HUES48 (cell line): ENCODE results near the gene DNAJC25.
A peak's percentile ranks its signal among the peaks of the same experiment; 100 is the strongest.

Experiments
- H3K27ac ChIP-seq: one replicate; pipeline ENCODE4 v1.7.0; 2013; ENCODE audit warnings: low read depth, low read length, inconsistent platforms
- H3K27me3 ChIP-seq: 2 replicates; pipeline ENCODE4 v1.6.1; 2013; ENCODE audit warnings: mild to moderate bottlenecking, low read length; ENCODE audit not compliant: control insufficient read depth, insufficient read depth
- H3K36me3 ChIP-seq: 2 replicates; pipeline ENCODE4 v1.6.1; 2013; ENCODE audit warnings: low read length; ENCODE audit not compliant: control insufficient read depth, insufficient read depth
- H3K4me1 ChIP-seq: 2 replicates; pipeline ENCODE4 v1.6.1; 2013; ENCODE audit warnings: mild to moderate bottlenecking, low read length; ENCODE audit not compliant: control insufficient read depth, insufficient read depth
- H3K4me3 ChIP-seq: 2 replicates; pipeline ENCODE4 v1.5.1; 2013; ENCODE audit warnings: mild to moderate bottlenecking, low read depth, low read length
- H3K9ac ChIP-seq: 2 replicates; pipeline ENCODE4 v1.6.1; 2013; ENCODE audit warnings: mild to moderate bottlenecking, low read depth, low read length, moderate library complexity
- H3K9me3 ChIP-seq: 2 replicates; pipeline ENCODE4 v1.6.1; 2013; ENCODE audit warnings: low read length; ENCODE audit not compliant: control insufficient read depth, insufficient read depth

The DNAJC25 gene

GRCh38 chr9:111646417-111646816, 15.3 kb downstream of the DNAJC25 start:
- H3K4me1 ChIP-seq: no peaks in the 10 kb centered on the region
- H3K9ac ChIP-seq: no peak overlapping the region
- H3K36me3 ChIP-seq: peaks cover 62% of the 10 kb centered on the region
- H3K27me3 ChIP-seq: no peaks in the 10 kb centered on the region
- H3K27ac ChIP-seq: no peak overlapping the region
- H3K4me3 ChIP-seq: no peak overlapping the region
- no peaks in the 10 kb centered on the region for H3K9me3 ChIP-seq

- no peak overlapping the region for H3K27ac ChIP-seq
- H3K4me1 ChIP-seq: no peaks in the 10 kb centered on the region
- no peaks in the 10 kb centered on the region for H3K9me3 ChIP-seq
- no peak overlapping the region for H3K4me3 ChIP-seq
- peaks cover 62% of the 10 kb centered on the region for H3K36me3 ChIP-seq
- H3K27me3 ChIP-seq: no peaks in the 10 kb centered on the region
- H3K9ac ChIP-seq: no peak overlapping the region
Measured at GRCh38 chr9:111648066-111648465, 16.9 kb downstream of the DNAJC25 start.

- Histone ChIP-seq H3K27ac (no peak overlapping the region), H3K4me1 (no peaks in the 10 kb centered on the region), H3K4me3 (no peak overlapping the region), H3K27me3 (no peaks in the 10 kb centered on the region), H3K9ac (no peak overlapping the region), H3K9me3 (no peaks in the 10 kb centered on the region), H3K36me3 (peaks cover 67% of the 10 kb centered on the region)
Measured at GRCh38 chr9:111649016-111649415, 17.9 kb downstream of the DNAJC25 start.

- Histone ChIP-seq H3K27ac (no peak overlapping the region), H3K9ac (no peak overlapping the region), H3K27me3 (no peaks in the 10 kb centered on the region), H3K4me3 (no peak overlapping the region), H3K4me1 (no peaks in the 10 kb centered on the region), H3K36me3 (peaks cover 20% of the 10 kb centered on the region), H3K9me3 (no peaks in the 10 kb centered on the region)
Measured at GRCh38 chr9:111657051-111657450, 25.9 kb downstream of the DNAJC25 start.

GRCh38 chr9:111658943-111659342, 27.8 kb downstream of the DNAJC25 start:
- peaks cover 8% of the 10 kb centered on the region for H3K36me3 ChIP-seq
- no peak overlapping the region for H3K27ac ChIP-seq
- H3K9ac ChIP-seq: no peak overlapping the region
- no peak overlapping the region for H3K4me3 ChIP-seq
- H3K27me3 ChIP-seq: no peaks in the 10 kb centered on the region
- peaks cover 13% of the 10 kb centered on the region for H3K4me1 ChIP-seq
- no peaks in the 10 kb centered on the region for H3K9me3 ChIP-seq

- Histone ChIP-seq H3K9me3 (no peaks in the 10 kb centered on the region), H3K9ac (no peak overlapping the region), H3K27me3 (no peaks in the 10 kb centered on the region), H3K27ac (no peak overlapping the region), H3K36me3 (peaks cover 9% of the 10 kb centered on the region), H3K4me3 (no peak overlapping the region), H3K4me1 (peaks cover 13% of the 10 kb centered on the region)
Measured at GRCh38 chr9:111659691-111660090, 28.6 kb downstream of the DNAJC25 start.

DNA sequence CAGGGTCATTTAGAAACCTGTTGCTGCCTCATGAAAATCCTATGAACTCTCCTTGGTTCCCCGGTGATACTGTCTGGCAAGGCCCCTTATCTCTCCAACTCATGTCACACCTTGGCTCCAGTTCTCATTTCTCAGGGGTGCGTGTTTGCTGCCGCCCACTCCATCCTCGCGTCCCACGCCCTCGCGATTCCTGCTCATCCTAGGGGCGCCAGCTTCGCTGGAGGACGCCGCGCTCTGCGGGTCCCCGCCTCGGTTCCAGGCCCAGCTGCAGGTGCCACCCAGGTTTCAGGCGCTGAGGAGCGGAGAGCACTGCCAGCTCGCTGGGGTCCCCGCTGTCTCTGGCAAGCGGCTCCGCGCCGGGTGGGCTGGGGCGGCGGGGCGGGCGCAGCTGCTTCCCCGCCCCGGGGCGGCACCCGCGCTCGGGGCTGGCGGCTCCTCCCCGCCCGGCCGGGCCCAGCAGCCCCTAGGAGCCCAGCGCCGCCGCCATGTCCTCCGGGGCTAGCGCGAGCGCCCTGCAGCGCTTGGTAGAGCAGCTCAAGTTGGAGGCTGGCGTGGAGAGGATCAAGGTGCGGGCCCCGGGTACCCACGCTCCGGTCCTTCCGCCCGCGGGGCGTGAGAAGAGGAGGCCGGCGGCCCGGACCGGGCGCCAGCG, 30.1 kb downstream of the DNAJC25 start, which contains the start of gene GNG10:
GNG10 (plus strand) TSS at position 456 of the 652 bp plus-strand sequence; CDS start at position 486, 30 bp downstream.
- peak within 1 kb of the TSS; percentile 44 for H3K9ac ChIP-seq
- peak within 1 kb of the TSS; percentile 83 for H3K4me3 ChIP-seq
- H3K36me3 ChIP-seq: peaks cover 6% of the 10 kb centered on the region
- H3K4me1 ChIP-seq: peaks cover 13% of the 10 kb centered on the region
- peak within 1 kb of the TSS; percentile 27 for H3K27ac ChIP-seq
- no peaks in the 10 kb centered on the region for H3K27me3 ChIP-seq
- no peaks in the 10 kb centered on the region for H3K9me3 ChIP-seq

DNA sequence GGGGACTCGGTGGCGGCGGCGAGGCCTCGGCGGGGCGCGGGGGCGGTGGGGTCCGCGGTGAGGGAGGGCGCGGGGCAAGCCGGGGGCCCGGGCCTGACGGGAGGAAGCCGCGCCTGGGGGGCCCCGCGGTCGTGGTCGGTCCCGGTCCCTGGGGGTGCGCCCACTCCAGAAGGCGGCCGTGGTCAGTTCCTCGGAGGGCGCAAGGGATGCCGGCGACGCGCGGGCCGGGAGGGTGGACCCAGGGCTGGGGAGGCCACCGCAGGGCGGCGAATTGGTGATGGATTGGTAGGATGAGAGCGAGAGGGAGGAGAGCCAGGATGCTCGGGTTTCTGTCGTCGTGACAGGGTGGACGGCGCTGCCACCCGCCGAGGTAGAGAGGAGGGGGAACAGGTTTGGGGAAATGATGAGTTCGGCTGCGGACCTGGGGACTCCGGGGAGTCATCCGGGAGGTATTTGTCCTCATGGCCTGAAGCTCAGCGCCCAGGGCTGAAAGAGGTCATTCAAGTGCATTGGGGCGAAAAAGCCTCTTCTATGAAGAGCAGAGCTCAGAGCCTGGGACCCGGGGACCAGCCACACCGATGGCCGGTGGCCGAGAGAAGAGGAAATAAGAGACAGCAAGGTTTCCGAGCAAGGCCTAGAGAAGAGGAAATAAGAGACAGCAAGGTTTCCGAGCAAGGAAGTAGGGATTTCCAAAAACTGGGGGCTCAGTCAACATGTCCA, 30.8 kb downstream of the DNAJC25 start:
- H3K4me1 ChIP-seq: peaks cover 13% of the 10 kb centered on the region
- no peaks in the 10 kb centered on the region for H3K9me3 ChIP-seq
- peak overlapping the region; percentile 83 for H3K4me3 ChIP-seq
- H3K9ac ChIP-seq: peak overlapping the region; percentile 44
- H3K36me3 ChIP-seq: peaks cover 13% of the 10 kb centered on the region
- peak overlapping the region; percentile 27 for H3K27ac ChIP-seq
- no peaks in the 10 kb centered on the region for H3K27me3 ChIP-seq

DNA sequence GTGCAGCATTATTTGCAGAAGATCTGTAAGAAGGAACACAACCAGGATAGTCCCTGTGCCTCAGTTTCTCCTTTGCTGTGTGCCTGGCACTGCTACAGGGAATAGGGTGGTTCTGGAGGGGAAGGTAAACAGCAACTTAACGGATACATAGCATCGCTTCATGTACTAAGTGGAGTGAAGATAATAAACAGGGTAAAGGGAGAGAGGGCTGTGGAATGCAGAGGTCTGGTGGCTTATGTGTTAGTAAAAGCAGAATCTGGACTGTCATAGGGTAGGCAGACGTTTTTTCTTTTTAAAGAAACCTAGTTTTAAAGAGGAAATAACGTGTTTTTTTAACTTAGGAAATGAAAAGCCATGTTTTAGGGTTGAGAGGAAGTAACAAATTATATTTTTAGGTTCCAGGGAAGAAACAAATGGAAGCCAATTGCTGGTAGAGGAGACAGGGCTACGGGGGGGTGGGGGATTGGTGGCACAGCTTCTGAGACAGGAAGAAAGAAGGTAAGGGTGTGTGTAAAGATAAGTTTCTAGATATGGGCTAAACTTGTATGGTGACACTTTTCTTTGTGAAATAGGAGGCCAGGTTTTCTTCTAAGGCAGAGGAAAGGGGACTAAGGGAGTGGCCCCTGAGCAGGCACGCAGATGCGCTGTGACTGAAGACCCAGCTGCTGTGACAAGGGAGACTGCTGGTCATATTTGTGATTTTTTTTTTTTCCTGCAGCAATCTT, 31.6 kb downstream of the DNAJC25 start:
- H3K4me1 ChIP-seq: peaks cover 13% of the 10 kb centered on the region
- no peaks in the 10 kb centered on the region for H3K9me3 ChIP-seq
- H3K9ac ChIP-seq: no peak overlapping the region
- peak overlapping the region; percentile 6 for H3K27ac ChIP-seq
- peak overlapping the region; percentile 83 for H3K4me3 ChIP-seq
- no peaks in the 10 kb centered on the region for H3K27me3 ChIP-seq
- H3K36me3 ChIP-seq: peaks cover 17% of the 10 kb centered on the region

DNA sequence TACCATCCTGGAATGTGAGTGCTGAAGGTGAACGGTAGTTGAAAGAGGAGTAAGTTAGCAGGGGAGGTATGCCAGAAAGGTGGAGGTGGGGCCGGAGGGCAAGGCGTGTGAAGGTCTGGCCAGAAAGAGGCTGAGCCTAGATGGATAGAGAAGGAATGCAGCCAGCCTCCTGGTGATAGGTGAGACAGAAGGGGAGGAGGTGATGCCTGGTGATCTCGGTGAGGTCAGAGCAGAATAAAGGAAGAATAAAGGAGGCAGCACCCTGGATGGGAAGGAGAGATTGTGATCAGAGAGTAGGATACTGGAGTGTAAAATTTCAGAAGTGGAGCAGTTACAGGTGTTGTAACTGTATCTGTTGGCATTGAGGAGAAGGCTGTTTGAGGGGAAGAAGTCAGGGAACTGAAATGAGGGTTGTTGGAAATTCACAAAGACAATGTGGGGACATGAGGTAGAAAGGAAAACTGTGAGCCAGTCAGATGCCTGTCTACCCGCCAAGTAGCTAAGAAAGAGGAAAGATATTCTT, 32.2 kb downstream of the DNAJC25 start:
- no peaks in the 10 kb centered on the region for H3K9me3 ChIP-seq
- peaks cover 21% of the 10 kb centered on the region for H3K36me3 ChIP-seq
- no peak overlapping the region for H3K9ac ChIP-seq
- peak overlapping the region; percentile 9; the same call in 1 of the 2 replicates for H3K4me3 ChIP-seq
- no peak overlapping the region for H3K27ac ChIP-seq
- peaks cover 13% of the 10 kb centered on the region for H3K4me1 ChIP-seq
- H3K27me3 ChIP-seq: no peaks in the 10 kb centered on the region
